HCT116 (cell line): ENCODE data around the gene DGAT2. TPM values are rescaled to one million over a fixed set of nuclear protein-coding genes. Genes with fewer than 3 reads are reported as not detected.
A peak's percentile ranks its signal among the peaks of the same experiment; 100 is the strongest.

Source experiments
- ATAC-seq: fragments of 200-7000 bp; cut with Tn5 transposase; 2 replicates; pipeline ENCODE4 v1.9.1; 2020; ENCODE audit warnings: mild to moderate bottlenecking, moderate library complexity
- BruUV-seq: library from RNA; stranded (reverse); fragments of 400-500 nt; replicated peaks from 2 replicates; lab custom pipeline; 2021; lab: Mats Ljungman, UMichigan
- CTCF ChIA-PET: fragments of 300-600 bp; sonication (Branson Sonifier 250); formaldehyde crosslinking; loops from one replicate; lab custom pipeline; 2021; ENCODE audit warnings: antibody characterized with exemption; lab: Charles Lee
- POLR2A ChIA-PET: fragments of 300-600, 350-600 bp; sonication (Branson Sonifier 250); formaldehyde crosslinking; loops from one replicate; lab custom pipeline; 2021; ENCODE audit warnings: antibody characterized with exemption; lab: Charles Lee
- RAD21 ChIA-PET, 2 experiments: fragments of 300-600 bp; sonication (Branson Sonifier 250); formaldehyde crosslinking; loops; one replicate each; lab custom pipeline; 2023; ENCODE audit warnings: low total read pairs in 2 of 2; ENCODE audit not compliant: uncharacterized antibody in 2 of 2, unreplicated experiment in 2 of 2, low non-redundant PET in 1 of 2; lab: Charles Lee
- DNase-seq: peaks from one replicate; pipeline ENCODE4 v3.0.0-alpha.2; 2010; ENCODE audit warnings: low read depth, low spot score
- H2AFZ ChIP-seq: fragments of 200-600 bp; shearing (Covaris generic), sonication (generic); 2 replicates; pipeline ENCODE4 v1.6.1; 2017; ENCODE audit warnings: low read depth, mixed run types, mixed read lengths, antibody characterized with exemption, low read length; ENCODE audit not compliant: poor library complexity, severe bottlenecking
- H3K27ac ChIP-seq: 2 replicates; pipeline ENCODE4 v1.5.1; 2012; ENCODE audit warnings: low read depth, low read length
- H3K27me3 ChIP-seq: fragments of 200-600 bp; sonication (generic); 2 replicates; pipeline ENCODE4 v1.6.1; 2016; ENCODE audit warnings: mixed run types, low read length, mixed read lengths; ENCODE audit not compliant: insufficient read depth
- H3K36me3 ChIP-seq, 2 experiments: fragments of 200-500 bp in 1 of 2; fragments of 200-600 bp in 1 of 2; sonication (Bioruptor generic) in 1 of 2; sonication (generic) in 1 of 2; 2 replicates each; pipeline versions ENCODE4 v1.5.1 to v1.6.1; 2014 to 2016; ENCODE audit warnings: low read length in 2 of 2, inconsistent platforms in 1 of 2, mixed read lengths in 1 of 2, mixed run types in 1 of 2; ENCODE audit not compliant: insufficient read depth in 2 of 2, control insufficient read depth in 1 of 2
- H3K4me1 ChIP-seq, 2 experiments: fragments of 200-600 bp in 1 of 2; sonication (generic) in 1 of 2; 2 replicates each; pipeline versions ENCODE4 v1.5.1 to v1.6.1; 2012 to 2017; ENCODE audit warnings: low read length in 2 of 2, inconsistent platforms in 1 of 2, mild to moderate bottlenecking in 1 of 2, mixed read lengths in 1 of 2, mixed run types in 1 of 2, moderate library complexity in 1 of 2; ENCODE audit not compliant: insufficient read depth in 2 of 2, control insufficient read depth in 1 of 2
- H3K4me2 ChIP-seq: fragments of 200-600 bp; sonication (generic); 2 replicates; pipeline ENCODE4 v1.6.1; 2017; ENCODE audit warnings: mixed run types, low read length, mixed read lengths
- H3K4me3 ChIP-seq, 2 experiments: fragments of 200-600 bp in 1 of 2; sonication (generic) in 1 of 2; replicated peaks in 1 of 2; 2 replicates each; pipeline ENCODE4 v1.5.1; 2011 to 2016; ENCODE audit warnings: low read length in 2 of 2, control low read depth in 1 of 2, low read depth in 1 of 2, mild to moderate bottlenecking in 1 of 2, mixed read lengths in 1 of 2, mixed run types in 1 of 2
- H3K79me2 ChIP-seq: fragments of 200-600 bp; sonication (generic); 2 replicates; pipeline ENCODE4 v1.6.1; 2017; ENCODE audit warnings: mild to moderate bottlenecking, mixed run types, low read length, moderate library complexity, mixed read lengths; ENCODE audit not compliant: insufficient read depth
- H3K9ac ChIP-seq: fragments of 200-600 bp; sonication (generic); 2 replicates; pipeline ENCODE4 v1.6.1; 2016; ENCODE audit warnings: low read length, mixed read lengths
- H3K9me2 ChIP-seq: fragments of 200-600 bp; sonication (generic), shearing (Covaris generic); 2 replicates; pipeline ENCODE4 v1.6.1; 2017; ENCODE audit warnings: mixed run types, mild to moderate bottlenecking, moderate library complexity; ENCODE audit not compliant: insufficient read depth
- H3K9me3 ChIP-seq, 2 experiments: fragments of 200-500 bp in 1 of 2; fragments of 200-600 bp in 1 of 2; sonication (Bioruptor generic) in 1 of 2; sonication (generic) in 1 of 2; 2 replicates each; pipeline ENCODE4 v1.6.1; 2014 to 2017; ENCODE audit warnings: low read length in 2 of 2, mixed read lengths in 2 of 2, inconsistent platforms in 1 of 2, low read depth in 1 of 2, mild to moderate bottlenecking in 1 of 2, mixed run types in 1 of 2, moderate library complexity in 1 of 2; ENCODE audit not compliant: control insufficient read depth in 1 of 2, insufficient read depth in 1 of 2
- H4K20me1 ChIP-seq: fragments of 200-600 bp; sonication (generic), shearing (Covaris generic); 2 replicates; pipeline ENCODE4 v1.6.1; 2017; ENCODE audit warnings: mixed run types, mild to moderate bottlenecking, moderate library complexity; ENCODE audit not compliant: insufficient read depth
- CBX3 ChIP-seq: IDR thresholded peaks from 2 replicates; pipeline ENCODE4 v1.6.1; 2012; ENCODE audit warnings: low read depth
- EGR1 ChIP-seq: IDR thresholded peaks from 2 replicates; pipeline ENCODE4 v1.6.1; 2012; ENCODE audit warnings: low read depth
- ELF1 ChIP-seq: IDR thresholded peaks from 2 replicates; pipeline ENCODE4 v1.6.1; 2012; ENCODE audit warnings: low read depth, borderline replicate concordance
- EZH2 ChIP-seq: fragments of 200-600 bp; sonication (generic); IDR thresholded peaks from 2 replicates; pipeline ENCODE4 v1.6.1; 2017; ENCODE audit warnings: antibody characterized with exemption, mixed run types
- JUND ChIP-seq: IDR thresholded peaks from 2 replicates; pipeline ENCODE4 v1.6.1; 2012
- RAD21 ChIP-seq: IDR thresholded peaks from 2 replicates; pipeline ENCODE4 v1.6.1; 2012; ENCODE audit warnings: low read depth, mild to moderate bottlenecking
- SIN3A ChIP-seq: IDR thresholded peaks from 2 replicates; pipeline ENCODE4 v1.6.1; 2012; ENCODE audit warnings: low read depth
- SP1 ChIP-seq: IDR thresholded peaks from 2 replicates; pipeline ENCODE4 v1.6.1; 2012; ENCODE audit warnings: low read depth
- SRF ChIP-seq: IDR thresholded peaks from 2 replicates; pipeline ENCODE4 v1.6.1; 2012; ENCODE audit warnings: low read depth
- TCF7L2 ChIP-seq: IDR thresholded peaks from 2 replicates; pipeline ENCODE4 v1.7.0; 2011; ENCODE audit warnings: borderline replicate concordance, inconsistent platforms; ENCODE audit not compliant: insufficient read depth, insufficient read length; ENCODE audit errors: extremely low read depth
- YY1 ChIP-seq: IDR thresholded peaks from 2 replicates; pipeline ENCODE4 v1.6.1; 2011; ENCODE audit warnings: low read length, low read depth, moderate library complexity, mild to moderate bottlenecking; ENCODE audit not compliant: insufficient replicate concordance; ENCODE audit errors: extremely low read depth
- ZFX ChIP-seq: fragments of 450-650 bp; IDR thresholded peaks from 2 replicates; pipeline ENCODE4 v1.6.1; 2017
- ZNF274 ChIP-seq: fragments of 200-500 bp; sonication (Bioruptor generic); IDR thresholded peaks from 2 replicates; pipeline ENCODE4 v1.6.1; 2014; ENCODE audit warnings: mild to moderate bottlenecking, low read depth, low read length, inconsistent platforms
- intact Hi-C: fragments of 100-400 bp; cut with micrococcal nuclease; formaldehyde crosslinking; loops from 2 replicates; pipeline ENCODE4 v1.10.0; 2022
- total RNA-seq: library from RNA; stranded (reverse); gene quantifications from one replicate; pipeline ENCODE4 v1.2.1, GENCODE V29; 2021; ENCODE audit not compliant: unreplicated experiment
- TF ChIP-seq, protein P1 (sequence below): IDR thresholded peaks from 2 replicates; pipeline ENCODE4 v1.6.1; 2011; ENCODE audit warnings: mild to moderate bottlenecking, low read length, moderate library complexity; ENCODE audit not compliant: insufficient replicate concordance; ENCODE audit errors: extremely low read depth
- TF ChIP-seq, protein P2 (sequence below): IDR thresholded peaks from 2 replicates; pipeline ENCODE4 v1.6.1; 2012
- TF ChIP-seq, protein P3 (sequence below), 3 experiments: fragments of 200-600 bp in 1 of 3; sonication (generic) in 1 of 3; IDR thresholded peaks in 2 of 3; conservative IDR thresholded peaks in 1 of 3; 2 replicates each; pipeline ENCODE4 v1.5.1; 2012 to 2017; ENCODE audit warnings: low read depth in 2 of 3, low read length in 2 of 3, antibody characterized with exemption in 1 of 3, borderline replicate concordance in 1 of 3, control low read depth in 1 of 3, mild to moderate bottlenecking in 1 of 3, mixed read lengths in 1 of 3, mixed run types in 1 of 3, moderate library complexity in 1 of 3; ENCODE audit not compliant: insufficient read depth in 1 of 3
- TF ChIP-seq, protein P4 (sequence below): IDR thresholded peaks from 2 replicates; pipeline ENCODE4 v1.6.1; 2012; ENCODE audit warnings: low read depth
- TF ChIP-seq, protein P5 (sequence below): IDR thresholded peaks from 2 replicates; pipeline ENCODE4 v1.6.1; 2012

DGAT2 gene
- total RNA-seq, 1 experiment from 2014 or later: 2.4 TPM

DNA sequence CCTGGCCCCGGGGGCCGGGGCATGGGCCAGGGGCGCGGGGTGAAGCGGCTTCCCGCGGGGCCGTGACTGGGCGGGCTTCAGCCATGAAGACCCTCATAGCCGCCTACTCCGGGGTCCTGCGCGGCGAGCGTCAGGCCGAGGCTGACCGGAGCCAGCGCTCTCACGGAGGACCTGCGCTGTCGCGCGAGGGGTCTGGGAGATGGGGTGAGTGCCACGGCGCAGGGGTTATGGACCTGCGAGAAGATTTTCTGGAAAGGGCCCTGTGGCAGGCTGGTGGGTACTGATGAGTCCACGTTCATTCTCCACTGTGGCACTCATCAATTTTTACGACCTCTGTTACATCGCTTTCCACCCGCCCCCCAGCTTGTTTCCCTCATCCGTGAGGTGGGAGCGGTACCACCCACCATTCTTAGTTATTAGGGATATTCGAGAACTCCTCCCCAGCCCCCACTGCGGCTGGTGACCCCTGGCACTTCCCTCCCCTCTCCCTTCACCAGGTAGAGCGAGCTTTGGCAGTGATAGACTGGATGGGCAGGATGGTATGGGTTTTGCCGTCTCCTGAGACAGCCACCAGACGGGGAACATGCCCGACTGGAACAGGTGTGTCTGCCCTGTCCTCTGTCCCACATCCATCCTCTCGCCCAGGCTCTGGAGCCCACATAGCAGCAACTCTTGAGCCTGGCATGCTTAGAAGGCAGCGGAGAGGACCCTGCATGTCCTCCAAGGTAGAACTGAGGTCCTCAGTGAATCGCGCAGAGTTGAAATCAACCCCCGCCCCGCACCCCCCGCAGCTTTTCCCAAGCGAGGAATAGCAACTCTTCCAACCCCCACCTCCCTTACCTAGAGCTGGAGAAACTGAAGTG is 562 bp downstream of the DGAT2 start:
- POLR2A ChIA-PET: no interaction called here
- intact Hi-C loops: no loop called here
- H3K9ac ChIP-seq: peak overlapping the region; percentile 61

More for the DNA sequence above, 562 bp downstream of the DGAT2 start:
- TF ChIP-seq EGR1 (no peak), ELF1 (no peak), EZH2 (no peak), CBX3 (no peak), ZNF274 (no peak), TCF7L2 (no peak), ZFX (no peak), JUND (no peak), YY1 (no peak), SP1 (no peak), SRF (no peak), SIN3A (no peak), RAD21 (no peak)
- TF ChIP-seq, protein P1, sequence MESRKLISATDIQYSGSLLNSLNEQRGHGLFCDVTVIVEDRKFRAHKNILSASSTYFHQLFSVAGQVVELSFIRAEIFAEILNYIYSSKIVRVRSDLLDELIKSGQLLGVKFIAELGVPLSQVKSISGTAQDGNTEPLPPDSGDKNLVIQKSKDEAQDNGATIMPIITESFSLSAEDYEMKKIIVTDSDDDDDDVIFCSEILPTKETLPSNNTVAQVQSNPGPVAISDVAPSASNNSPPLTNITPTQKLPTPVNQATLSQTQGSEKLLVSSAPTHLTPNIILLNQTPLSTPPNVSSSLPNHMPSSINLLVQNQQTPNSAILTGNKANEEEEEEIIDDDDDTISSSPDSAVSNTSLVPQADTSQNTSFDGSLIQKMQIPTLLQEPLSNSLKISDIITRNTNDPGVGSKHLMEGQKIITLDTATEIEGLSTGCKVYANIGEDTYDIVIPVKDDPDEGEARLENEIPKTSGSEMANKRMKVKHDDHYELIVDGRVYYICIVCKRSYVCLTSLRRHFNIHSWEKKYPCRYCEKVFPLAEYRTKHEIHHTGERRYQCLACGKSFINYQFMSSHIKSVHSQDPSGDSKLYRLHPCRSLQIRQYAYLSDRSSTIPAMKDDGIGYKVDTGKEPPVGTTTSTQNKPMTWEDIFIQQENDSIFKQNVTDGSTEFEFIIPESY: no peak
- TF ChIP-seq, protein P2, sequence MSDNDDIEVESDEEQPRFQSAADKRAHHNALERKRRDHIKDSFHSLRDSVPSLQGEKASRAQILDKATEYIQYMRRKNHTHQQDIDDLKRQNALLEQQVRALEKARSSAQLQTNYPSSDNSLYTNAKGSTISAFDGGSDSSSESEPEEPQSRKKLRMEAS: no peak
- TF ChIP-seq, protein P3, sequence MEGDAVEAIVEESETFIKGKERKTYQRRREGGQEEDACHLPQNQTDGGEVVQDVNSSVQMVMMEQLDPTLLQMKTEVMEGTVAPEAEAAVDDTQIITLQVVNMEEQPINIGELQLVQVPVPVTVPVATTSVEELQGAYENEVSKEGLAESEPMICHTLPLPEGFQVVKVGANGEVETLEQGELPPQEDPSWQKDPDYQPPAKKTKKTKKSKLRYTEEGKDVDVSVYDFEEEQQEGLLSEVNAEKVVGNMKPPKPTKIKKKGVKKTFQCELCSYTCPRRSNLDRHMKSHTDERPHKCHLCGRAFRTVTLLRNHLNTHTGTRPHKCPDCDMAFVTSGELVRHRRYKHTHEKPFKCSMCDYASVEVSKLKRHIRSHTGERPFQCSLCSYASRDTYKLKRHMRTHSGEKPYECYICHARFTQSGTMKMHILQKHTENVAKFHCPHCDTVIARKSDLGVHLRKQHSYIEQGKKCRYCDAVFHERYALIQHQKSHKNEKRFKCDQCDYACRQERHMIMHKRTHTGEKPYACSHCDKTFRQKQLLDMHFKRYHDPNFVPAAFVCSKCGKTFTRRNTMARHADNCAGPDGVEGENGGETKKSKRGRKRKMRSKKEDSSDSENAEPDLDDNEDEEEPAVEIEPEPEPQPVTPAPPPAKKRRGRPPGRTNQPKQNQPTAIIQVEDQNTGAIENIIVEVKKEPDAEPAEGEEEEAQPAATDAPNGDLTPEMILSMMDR (IDR thresholded peaks at IDR 0.05 in 2 of 3, conservative IDR thresholded peaks at IDR 0.05 in 1 of 3; ENCODE audit: borderline replicate concordance in 1 of 3, insufficient read depth in 1 of 3, low read depth in 2 of 3, low read length in 2 of 3): no peak
- TF ChIP-seq, protein P4, sequence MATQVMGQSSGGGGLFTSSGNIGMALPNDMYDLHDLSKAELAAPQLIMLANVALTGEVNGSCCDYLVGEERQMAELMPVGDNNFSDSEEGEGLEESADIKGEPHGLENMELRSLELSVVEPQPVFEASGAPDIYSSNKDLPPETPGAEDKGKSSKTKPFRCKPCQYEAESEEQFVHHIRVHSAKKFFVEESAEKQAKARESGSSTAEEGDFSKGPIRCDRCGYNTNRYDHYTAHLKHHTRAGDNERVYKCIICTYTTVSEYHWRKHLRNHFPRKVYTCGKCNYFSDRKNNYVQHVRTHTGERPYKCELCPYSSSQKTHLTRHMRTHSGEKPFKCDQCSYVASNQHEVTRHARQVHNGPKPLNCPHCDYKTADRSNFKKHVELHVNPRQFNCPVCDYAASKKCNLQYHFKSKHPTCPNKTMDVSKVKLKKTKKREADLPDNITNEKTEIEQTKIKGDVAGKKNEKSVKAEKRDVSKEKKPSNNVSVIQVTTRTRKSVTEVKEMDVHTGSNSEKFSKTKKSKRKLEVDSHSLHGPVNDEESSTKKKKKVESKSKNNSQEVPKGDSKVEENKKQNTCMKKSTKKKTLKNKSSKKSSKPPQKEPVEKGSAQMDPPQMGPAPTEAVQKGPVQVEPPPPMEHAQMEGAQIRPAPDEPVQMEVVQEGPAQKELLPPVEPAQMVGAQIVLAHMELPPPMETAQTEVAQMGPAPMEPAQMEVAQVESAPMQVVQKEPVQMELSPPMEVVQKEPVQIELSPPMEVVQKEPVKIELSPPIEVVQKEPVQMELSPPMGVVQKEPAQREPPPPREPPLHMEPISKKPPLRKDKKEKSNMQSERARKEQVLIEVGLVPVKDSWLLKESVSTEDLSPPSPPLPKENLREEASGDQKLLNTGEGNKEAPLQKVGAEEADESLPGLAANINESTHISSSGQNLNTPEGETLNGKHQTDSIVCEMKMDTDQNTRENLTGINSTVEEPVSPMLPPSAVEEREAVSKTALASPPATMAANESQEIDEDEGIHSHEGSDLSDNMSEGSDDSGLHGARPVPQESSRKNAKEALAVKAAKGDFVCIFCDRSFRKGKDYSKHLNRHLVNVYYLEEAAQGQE: no peak
- TF ChIP-seq, protein P5, sequence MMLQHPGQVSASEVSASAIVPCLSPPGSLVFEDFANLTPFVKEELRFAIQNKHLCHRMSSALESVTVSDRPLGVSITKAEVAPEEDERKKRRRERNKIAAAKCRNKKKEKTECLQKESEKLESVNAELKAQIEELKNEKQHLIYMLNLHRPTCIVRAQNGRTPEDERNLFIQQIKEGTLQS: no peak
- H2AFZ ChIP-seq: no peak overlapping the region
- H3K27ac ChIP-seq: peak overlapping the region; percentile 55; the same call in 1 of the 2 replicates
- H3K27me3 ChIP-seq: peaks cover 6% of the 10 kb centered on the region; the same call in 1 of the 2 replicates
- no peaks in the 10 kb centered on the region for H4K20me1 ChIP-seq
- RAD21 ChIA-PET: no interaction called here
- no peak for DNase-seq
- peak overlapping the region; percentile 84 for H3K4me2 ChIP-seq
- CTCF ChIA-PET: no interaction called here
- no peaks in the 10 kb centered on the region for H3K9me3 ChIP-seq
- no TSS peak for BruUV-seq
- H3K4me1 ChIP-seq: peaks cover 9 to 17% of the 10 kb centered on the region in 2 experiments
- H3K36me3 ChIP-seq: no peaks in the 10 kb centered on the region
- peak overlapping the region; percentile 35 to 54 for H3K4me3 ChIP-seq
- no peaks in the 10 kb centered on the region for H3K79me2 ChIP-seq
- ATAC-seq: no peak
- H3K9me2 ChIP-seq: no peaks in the 10 kb centered on the region
